ENCODE results near the gene NPS.

Gene NPS

GRCh38 chr10:127549009-127549408 lies at the start of gene NPS:
Gene NPS, plus strand, starts transcription at chr10:127549309. Its CDS starts 60 bp downstream, at chr10:127549369.
- no peak for DNase-seq (ENCODE audit: low read depth)
- TF ChIP-seq MYC (IDR thresholded peaks at IDR 0.05; ENCODE audit: low read depth, low read length), result no peak
- TF ChIP-seq, protein P1, sequence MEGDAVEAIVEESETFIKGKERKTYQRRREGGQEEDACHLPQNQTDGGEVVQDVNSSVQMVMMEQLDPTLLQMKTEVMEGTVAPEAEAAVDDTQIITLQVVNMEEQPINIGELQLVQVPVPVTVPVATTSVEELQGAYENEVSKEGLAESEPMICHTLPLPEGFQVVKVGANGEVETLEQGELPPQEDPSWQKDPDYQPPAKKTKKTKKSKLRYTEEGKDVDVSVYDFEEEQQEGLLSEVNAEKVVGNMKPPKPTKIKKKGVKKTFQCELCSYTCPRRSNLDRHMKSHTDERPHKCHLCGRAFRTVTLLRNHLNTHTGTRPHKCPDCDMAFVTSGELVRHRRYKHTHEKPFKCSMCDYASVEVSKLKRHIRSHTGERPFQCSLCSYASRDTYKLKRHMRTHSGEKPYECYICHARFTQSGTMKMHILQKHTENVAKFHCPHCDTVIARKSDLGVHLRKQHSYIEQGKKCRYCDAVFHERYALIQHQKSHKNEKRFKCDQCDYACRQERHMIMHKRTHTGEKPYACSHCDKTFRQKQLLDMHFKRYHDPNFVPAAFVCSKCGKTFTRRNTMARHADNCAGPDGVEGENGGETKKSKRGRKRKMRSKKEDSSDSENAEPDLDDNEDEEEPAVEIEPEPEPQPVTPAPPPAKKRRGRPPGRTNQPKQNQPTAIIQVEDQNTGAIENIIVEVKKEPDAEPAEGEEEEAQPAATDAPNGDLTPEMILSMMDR (IDR thresholded peaks at IDR 0.05; ENCODE audit: low read depth, low read length), result no peak
- no peak for TF ChIP-seq POLR2A (IDR thresholded peaks at IDR 0.05; ENCODE audit: extremely low read depth, insufficient read length)
- no peak for TF ChIP-seq MAX (IDR thresholded peaks at IDR 0.05; ENCODE audit: low read depth, low read length)
- no peak within 1 kb of the TSS for H3K4me3 ChIP-seq (ENCODE audit: low read depth, low read length)

DNA sequence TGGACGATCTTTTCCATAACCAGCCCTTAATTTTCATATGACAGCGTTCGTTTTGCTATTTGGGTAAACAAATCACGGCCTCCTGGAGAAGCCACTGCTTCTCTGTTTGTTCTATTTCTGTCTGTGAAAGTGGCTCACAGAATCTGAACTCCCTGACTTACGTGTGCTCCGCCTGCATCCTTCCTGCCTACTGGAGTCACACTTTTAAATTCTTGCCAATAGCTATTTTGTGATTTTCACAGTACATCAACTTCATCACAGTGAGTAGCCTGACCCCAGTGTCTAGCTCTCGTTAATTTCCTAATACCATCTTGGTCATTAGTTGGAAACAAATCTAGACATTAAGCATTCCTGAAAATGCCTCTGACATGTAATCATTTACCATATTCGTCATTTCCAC lies 49.0 kb upstream of the NPS start:
- H3K4me3 ChIP-seq (ENCODE audit: low read depth, low read length), result no peak overlapping the region
- DNase-seq (ENCODE audit: low read depth), result no peak
- TF ChIP-seq MAX (IDR thresholded peaks at IDR 0.05; ENCODE audit: low read depth, low read length) (no peak), POLR2A (IDR thresholded peaks at IDR 0.05; ENCODE audit: extremely low read depth, insufficient read length) (no peak), MYC (IDR thresholded peaks at IDR 0.05; ENCODE audit: low read depth, low read length) (no peak)
- TF ChIP-seq, protein P1 (IDR thresholded peaks at IDR 0.05; ENCODE audit: low read depth, low read length), result no peak

DNA sequence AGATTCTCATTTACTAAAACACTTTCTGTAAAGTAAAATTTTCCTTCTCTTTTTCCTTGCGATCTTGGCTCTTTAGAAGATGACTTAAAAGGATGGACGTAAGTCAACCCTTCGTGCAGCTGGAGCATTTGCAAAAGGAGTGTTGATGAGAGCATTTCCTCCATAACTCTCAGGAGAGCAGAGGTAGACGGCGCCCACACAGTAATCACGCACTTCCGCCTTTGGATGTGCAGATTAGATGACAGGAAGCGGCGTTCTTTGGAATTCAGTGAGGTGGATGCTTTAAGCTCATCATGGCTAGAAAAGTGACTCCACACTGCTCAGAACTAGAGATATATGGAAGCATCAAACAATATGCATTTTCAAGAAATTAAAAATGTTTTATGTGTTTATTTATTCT lies 43.0 kb upstream of the NPS start:
- no peak for DNase-seq (ENCODE audit: low read depth)
- TF ChIP-seq, protein P1 (IDR thresholded peaks at IDR 0.05; ENCODE audit: low read depth, low read length), result no peak
- TF ChIP-seq MYC (IDR thresholded peaks at IDR 0.05; ENCODE audit: low read depth, low read length) (no peak), MAX (IDR thresholded peaks at IDR 0.05; ENCODE audit: low read depth, low read length) (no peak), POLR2A (IDR thresholded peaks at IDR 0.05; ENCODE audit: extremely low read depth, insufficient read length) (no peak)
- no peak overlapping the region for H3K4me3 ChIP-seq (ENCODE audit: low read depth, low read length)

GRCh38 chr10:127522298-127522697 lies 26.8 kb upstream of the NPS start:
- TF ChIP-seq POLR2A (IDR thresholded peaks at IDR 0.05; ENCODE audit: extremely low read depth, insufficient read length), result no peak
- TF ChIP-seq MAX (IDR thresholded peaks at IDR 0.05; ENCODE audit: low read depth, low read length), result no peak
- TF ChIP-seq, protein P1 (IDR thresholded peaks at IDR 0.05; ENCODE audit: low read depth, low read length), result no peak
- TF ChIP-seq MYC (IDR thresholded peaks at IDR 0.05; ENCODE audit: low read depth, low read length), result no peak
- no peak overlapping the region for H3K4me3 ChIP-seq (ENCODE audit: low read depth, low read length)

DNA sequence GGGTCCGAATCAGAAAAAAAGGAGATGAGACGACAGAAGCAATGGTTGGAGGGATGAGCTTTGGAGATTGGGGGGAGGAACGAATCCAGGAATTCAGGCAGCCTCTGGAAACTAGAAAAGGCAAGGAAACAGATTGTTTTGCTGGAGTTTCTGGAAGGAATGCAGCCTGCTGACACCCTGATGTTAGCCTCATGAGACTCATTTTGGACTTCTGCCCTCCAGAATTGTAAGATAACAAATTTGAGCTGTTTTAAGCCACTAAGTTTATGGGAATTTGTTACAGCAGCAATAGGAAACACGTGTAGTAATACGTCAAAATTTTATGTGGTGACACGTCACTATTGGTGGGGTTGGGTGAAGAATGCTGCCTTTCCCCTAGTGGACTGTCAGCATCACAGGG lies 25.6 kb upstream of the NPS start:
- TF ChIP-seq MAX (IDR thresholded peaks at IDR 0.05; ENCODE audit: low read depth, low read length) (no peak), POLR2A (IDR thresholded peaks at IDR 0.05; ENCODE audit: extremely low read depth, insufficient read length) (no peak), MYC (IDR thresholded peaks at IDR 0.05; ENCODE audit: low read depth, low read length) (no peak)
- TF ChIP-seq, protein P1 (IDR thresholded peaks at IDR 0.05; ENCODE audit: low read depth, low read length), result no peak
- no peak overlapping the region for H3K4me3 ChIP-seq (ENCODE audit: low read depth, low read length)
- no peak for DNase-seq (ENCODE audit: low read depth)

More at GRCh38 chr10:127522298-127522697, 26.8 kb upstream of the NPS start:
- DNase-seq (ENCODE audit: low read depth), result no peak
